H1 (cell line): ENCODE data around the gene RGL3. TPM values are rescaled to one million over a fixed set of nuclear protein-coding genes. Genes with fewer than 3 reads are reported as not detected.

ENCODE experiments used
- ASH2L ChIP-seq: fragments of 200-600, 300-600 bp; sonication (generic); IDR thresholded peaks from one replicate; pipeline ENCODE4 v1.7.1; 2017; ENCODE audit warnings: low read length
- ATF2 ChIP-seq: IDR thresholded peaks from 2 replicates; pipeline ENCODE4 v1.6.1; 2012; ENCODE audit warnings: low read length, inconsistent platforms
- CBX5 ChIP-seq: fragments of 300-800, 300-1000 bp; sonication (generic); IDR thresholded peaks from 2 replicates; pipeline ENCODE4 v1.7.1; 2016; ENCODE audit warnings: antibody characterized with exemption, low read length, low read depth
- CHD7 ChIP-seq: fragments of 300-600 bp; sonication (generic); IDR thresholded peaks from 2 replicates; pipeline ENCODE4 v1.7.1; 2012; ENCODE audit warnings: low read length, moderate library complexity, mild to moderate bottlenecking, inconsistent platforms; ENCODE audit not compliant: insufficient replicate concordance
- EZH2 ChIP-seq: fragments of 200-600 bp; sonication (generic); IDR thresholded peaks from 2 replicates; pipeline ENCODE4 v1.7.1; 2012; ENCODE audit warnings: low read depth, mild to moderate bottlenecking, moderate library complexity, low read length, inconsistent platforms; ENCODE audit not compliant: severe bottlenecking
- NANOG ChIP-seq: IDR thresholded peaks from 2 replicates; pipeline ENCODE4 v1.6.1; 2011; ENCODE audit warnings: low read length, low read depth, mild to moderate bottlenecking, inconsistent platforms; ENCODE audit not compliant: insufficient read depth, poor library complexity, severe bottlenecking
- SP1 ChIP-seq: IDR thresholded peaks from 2 replicates; pipeline ENCODE4 v1.6.1; 2011; ENCODE audit warnings: low read depth, low read length
- polyA plus RNA-seq, 7 experiments: library from polyadenylated mRNA; depleted of rRNA in 3 of 7; stranded (reverse) in 5 of 7; unstranded in 2 of 7; fragments of >200 nt in 5 of 7; fragments of 200-250 nt in 2 of 7; gene quantifications; 1 replicate in 5 of 7; 2 replicates in 1 of 7; 4 replicates in 1 of 7; pipeline versions ENCODE4 v1.2.1 to v1.2.3, GENCODE V29; 2011 to 2013; ENCODE audit warnings: missing spikeins in 2 of 7, mixed read lengths in 2 of 7
- total RNA-seq: library from RNA; stranded (reverse); fragmentation: NEBNext Ultra II Directional; extraction: Animal tissue kit (Norgen Biotek cat#: 25700); gene quantifications from 2 replicates; pipeline ENCODE4 v1.2.1, GENCODE V29; 2021
- TF ChIP-seq, protein P1 (sequence below): IDR thresholded peaks from 2 replicates; pipeline ENCODE4 v1.6.1; 2012; ENCODE audit warnings: inconsistent platforms

Gene RGL3
- total and polyA plus RNA-seq, 2 of the 8 experiments (the other 6 are each of a cell fraction or from before 2014, with no cell fraction given): 36.9 to 40.9 TPM

- TF ChIP-seq CHD7 (no peak), EZH2 (no peak), SP1 (no peak), ATF2 (no peak), CBX5 (no peak), ASH2L (no peak), NANOG (no peak)
- TF ChIP-seq, protein P1, sequence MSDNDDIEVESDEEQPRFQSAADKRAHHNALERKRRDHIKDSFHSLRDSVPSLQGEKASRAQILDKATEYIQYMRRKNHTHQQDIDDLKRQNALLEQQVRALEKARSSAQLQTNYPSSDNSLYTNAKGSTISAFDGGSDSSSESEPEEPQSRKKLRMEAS: no peak
Observed at GRCh38 chr19:11410682-11411081, 8.4 kb downstream of the RGL3 start (continued).
